ENCODE data around the gene MEIS2. TPM values are rescaled to one million over a fixed set of nuclear protein-coding genes. Genes with fewer than 3 reads are reported as not detected.

MEIS2 gene
- total RNA-seq, 1 donor from 2014 or later, result 53.1 TPM

- no peak for DNase-seq (ENCODE audit: low read depth, low spot score)
Observed at GRCh38 chr15:36880224-36880912, 220.0 kb downstream of the MEIS2 start.

DNA sequence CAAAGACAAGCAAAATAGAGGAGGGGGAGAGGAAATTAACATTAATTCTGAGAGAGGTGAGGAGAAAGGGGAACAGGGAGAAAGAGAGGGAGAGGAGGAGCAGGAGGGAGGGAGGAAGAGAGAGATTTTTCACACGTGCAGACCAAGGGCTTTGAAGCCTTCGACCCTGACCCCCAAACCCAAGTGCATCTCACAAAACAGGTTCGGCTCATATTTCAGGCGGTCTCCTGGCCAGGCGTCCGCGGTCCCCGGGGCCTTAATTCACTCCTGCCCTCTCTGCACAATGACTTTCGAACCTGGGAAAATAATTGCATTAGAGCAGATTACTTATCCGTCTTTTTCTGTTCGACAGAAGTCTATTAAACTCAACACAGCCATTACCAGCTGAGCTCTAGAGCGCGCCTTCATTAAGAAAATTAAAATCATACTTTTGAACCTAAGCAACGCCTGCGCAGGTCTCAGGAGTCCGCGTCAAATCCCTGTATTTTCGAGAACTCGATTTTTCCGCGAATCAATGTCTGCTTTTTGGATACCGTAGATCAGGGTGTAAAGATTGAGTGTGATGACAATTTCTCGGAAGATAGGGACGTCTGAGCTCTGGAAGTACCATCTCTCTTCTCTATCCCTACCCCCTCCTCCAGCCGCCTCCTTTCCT is 220.7 kb downstream of the MEIS2 start:
- no peak for DNase-seq (ENCODE audit: low read depth, low spot score)

- DNase-seq (ENCODE audit: low read depth, low spot score), result no peak
Observed at GRCh38 chr15:36878684-36879262, 221.6 kb downstream of the MEIS2 start.

- no peak for DNase-seq (ENCODE audit: low read depth, low spot score)
Observed at GRCh38 chr15:36877796-36878683, 222.3 kb downstream of the MEIS2 start.

DNA sequence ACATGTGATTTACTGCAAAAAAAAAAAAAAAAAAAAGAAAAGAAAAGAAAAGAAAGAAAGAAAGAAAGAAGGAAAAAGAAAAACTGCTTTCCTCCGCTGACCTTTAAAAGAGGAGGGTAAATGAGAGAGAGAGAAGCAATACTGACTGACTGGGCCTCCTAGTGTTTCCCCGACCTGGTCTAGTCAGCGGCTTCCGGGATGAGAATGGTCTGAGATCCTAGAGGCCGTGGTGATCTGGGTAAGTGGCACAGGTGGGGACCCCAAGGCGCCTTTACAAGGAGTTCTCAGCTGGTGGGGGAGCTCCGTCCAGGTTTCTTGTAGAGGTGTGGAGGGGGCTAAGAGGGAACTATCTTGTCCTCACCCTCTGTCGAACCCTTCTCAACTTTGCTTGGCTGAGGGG is 223.1 kb downstream of the MEIS2 start:
- DNase-seq (ENCODE audit: low read depth, low spot score), result no peak

GRCh38 chr15:36875740-36876334 is 224.5 kb downstream of the MEIS2 start:
- DNase-seq (ENCODE audit: low read depth, low spot score), result no peak

DNA sequence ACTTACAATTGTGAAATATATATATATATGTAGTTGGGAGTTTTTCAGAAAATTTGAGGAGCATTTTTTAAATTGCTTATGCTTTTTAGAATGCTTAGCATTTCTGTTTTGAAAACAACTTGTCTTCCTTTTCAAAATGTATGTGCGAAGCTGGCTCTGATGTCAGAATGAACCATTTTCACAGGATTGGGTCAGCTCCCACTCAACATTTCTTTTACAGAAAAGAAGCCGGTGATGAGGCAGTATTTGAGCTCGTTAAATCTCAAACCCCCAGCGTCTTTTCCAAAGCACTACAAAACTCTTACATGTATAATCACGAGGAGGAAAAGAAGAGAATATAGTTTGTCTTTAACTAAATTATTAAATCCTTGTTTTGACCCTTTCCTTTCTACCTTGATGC is 225.4 kb downstream of the MEIS2 start:
- DNase-seq (ENCODE audit: low read depth, low spot score), result no peak

DNA sequence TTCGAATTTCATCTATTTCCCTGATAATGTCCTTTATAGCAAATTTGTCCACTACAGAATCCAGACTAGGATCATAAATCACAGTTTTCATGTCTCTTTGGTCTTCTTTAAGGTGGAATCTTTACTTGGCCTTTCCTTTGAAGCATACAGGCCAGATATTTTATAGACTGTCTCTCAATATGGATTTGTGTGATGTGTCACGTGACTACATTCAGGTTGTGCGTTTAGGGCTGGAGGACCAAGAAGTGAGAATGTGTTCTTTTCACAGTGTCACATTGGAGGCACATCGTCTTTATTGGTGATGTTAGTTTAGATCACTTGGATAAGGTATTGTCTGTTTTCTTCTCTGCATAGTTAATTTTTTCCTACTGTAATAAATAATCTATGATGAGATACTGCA is 232.9 kb downstream of the MEIS2 start:
- no peak for DNase-seq (ENCODE audit: low read depth, low spot score)

GRCh38 chr15:36866896-36867295 is 233.5 kb downstream of the MEIS2 start:
- DNase-seq (ENCODE audit: low read depth, low spot score), result no peak

DNA sequence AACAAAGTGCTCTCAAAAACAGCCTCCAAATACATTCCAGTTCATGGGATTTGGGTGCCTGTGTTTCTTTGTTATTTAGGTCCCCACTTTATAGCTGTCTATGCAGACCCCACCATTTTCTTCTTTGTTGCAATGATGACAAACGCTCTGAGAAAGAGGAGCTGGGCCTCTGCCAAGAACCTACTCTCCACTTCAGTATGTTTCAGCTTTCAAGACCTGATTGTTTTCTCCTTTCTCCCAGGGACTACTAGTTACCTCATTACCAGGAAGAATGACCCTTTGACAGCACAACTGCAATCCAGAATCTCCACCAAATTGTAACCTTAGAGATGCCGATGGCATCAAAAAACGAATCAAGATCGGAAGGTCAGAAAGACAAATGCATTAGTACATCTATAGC is 236.8 kb downstream of the MEIS2 start:
- no peak for DNase-seq (ENCODE audit: low read depth, low spot score)

- no peak for DNase-seq (ENCODE audit: low read depth, low spot score)
Observed at GRCh38 chr15:36860792-36861191, 239.6 kb downstream of the MEIS2 start.

DNA sequence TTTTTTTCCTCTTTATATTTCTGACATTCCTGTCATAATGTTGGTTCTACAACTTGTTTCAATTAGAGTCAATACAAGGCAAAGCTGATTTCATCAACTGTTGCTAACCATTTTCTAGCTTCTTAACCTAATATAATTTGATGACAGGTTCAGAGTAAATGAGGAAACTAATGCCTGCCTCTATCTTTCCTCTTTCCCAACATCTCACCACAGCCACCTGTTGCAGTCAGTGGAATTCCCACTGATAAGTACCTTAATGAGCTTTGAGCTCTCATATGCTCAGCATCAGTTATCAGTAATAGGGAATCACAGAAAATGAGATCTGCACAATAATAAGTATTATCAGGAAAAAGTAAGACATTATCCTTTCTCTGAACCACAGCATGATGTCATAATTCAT is 241.9 kb downstream of the MEIS2 start:
- no peak for DNase-seq (ENCODE audit: low read depth, low spot score)

DNA sequence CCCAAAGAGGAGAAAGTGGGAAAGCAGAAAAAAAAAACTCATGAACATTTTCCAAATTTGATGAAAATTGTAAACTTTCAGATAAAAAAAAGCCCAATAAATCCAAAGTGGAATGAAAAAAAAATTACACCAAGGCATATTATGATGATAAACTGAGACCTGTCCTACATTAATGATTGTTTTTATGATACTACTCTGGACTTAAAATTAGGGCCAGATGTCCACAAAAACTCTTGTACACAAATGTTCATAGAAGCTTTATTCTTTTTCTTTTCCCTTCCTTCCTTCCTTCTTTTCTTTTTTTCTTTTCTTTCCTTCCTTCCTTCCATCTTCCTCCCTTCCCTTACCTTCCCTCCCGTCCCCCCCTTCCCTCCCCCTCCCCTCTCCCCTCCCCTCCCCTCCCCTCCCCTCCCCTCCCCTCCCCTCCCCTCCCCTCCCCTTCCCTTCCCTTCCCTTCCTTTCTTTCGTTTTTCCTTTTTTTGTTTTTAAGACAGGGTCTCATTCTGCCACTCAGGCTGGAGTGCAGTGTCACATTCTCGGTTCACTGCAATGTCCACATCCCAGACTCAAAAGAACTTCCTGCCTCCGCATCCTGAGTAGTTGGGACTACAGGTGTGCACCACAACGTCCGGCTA is 243.9 kb downstream of the MEIS2 start:
- no peak for DNase-seq (ENCODE audit: low read depth, low spot score)

DNA sequence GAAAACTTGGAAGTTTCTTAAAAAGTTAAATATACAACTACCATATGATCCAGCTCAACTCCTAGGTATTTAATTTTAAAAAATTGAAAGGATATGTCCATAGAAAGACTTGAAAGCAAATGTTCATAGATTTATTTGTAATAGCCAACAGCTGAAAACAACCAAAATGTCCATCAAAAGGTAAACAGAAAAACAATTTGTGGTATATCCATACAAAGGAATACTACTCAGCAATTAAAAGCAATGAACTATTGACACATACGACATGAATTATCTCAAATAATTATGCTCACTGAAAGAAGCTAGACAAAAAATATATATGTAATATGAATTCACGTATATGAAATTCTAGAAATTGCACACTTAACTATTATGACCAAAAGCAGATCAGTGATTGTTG is 249.5 kb downstream of the MEIS2 start:
- DNase-seq (ENCODE audit: low read depth, low spot score), result no peak

DNA sequence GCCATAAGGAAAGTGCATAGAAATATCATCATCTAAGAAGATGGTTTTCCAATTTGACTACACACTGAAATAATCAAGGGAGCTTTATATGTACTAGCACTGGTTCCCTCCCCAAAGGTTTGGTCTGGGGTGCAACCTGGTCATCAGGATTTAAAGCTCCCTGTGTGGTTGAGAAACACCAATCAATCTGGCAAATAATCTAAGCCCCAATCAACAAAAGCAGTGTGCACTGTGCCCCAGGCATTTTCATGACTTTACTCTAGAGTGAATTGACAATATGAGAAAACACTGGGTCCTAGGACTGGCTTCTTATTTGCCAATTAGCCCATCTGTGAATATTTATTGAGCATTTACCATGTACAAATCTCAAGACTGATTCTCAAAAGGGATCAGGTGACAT is 255.1 kb downstream of the MEIS2 start:
- DNase-seq (ENCODE audit: low read depth, low spot score), result no peak

GRCh38 chr15:36844534-36844998 is 255.8 kb downstream of the MEIS2 start:
- DNase-seq (ENCODE audit: low read depth, low spot score), result no peak

- DNase-seq (ENCODE audit: low read depth, low spot score), result no peak
Observed at GRCh38 chr15:36843822-36844221, 256.5 kb downstream of the MEIS2 start.

GRCh38 chr15:36841193-36841592 is 259.2 kb downstream of the MEIS2 start:
- DNase-seq (ENCODE audit: low read depth, low spot score), result no peak

Data from pulmonary artery endothelial cell (primary cell).